ENCODE data around the gene CMTM2.

CMTM2 gene, protein sequence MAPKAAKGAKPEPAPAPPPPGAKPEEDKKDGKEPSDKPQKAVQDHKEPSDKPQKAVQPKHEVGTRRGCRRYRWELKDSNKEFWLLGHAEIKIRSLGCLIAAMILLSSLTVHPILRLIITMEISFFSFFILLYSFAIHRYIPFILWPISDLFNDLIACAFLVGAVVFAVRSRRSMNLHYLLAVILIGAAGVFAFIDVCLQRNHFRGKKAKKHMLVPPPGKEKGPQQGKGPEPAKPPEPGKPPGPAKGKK

DNA sequence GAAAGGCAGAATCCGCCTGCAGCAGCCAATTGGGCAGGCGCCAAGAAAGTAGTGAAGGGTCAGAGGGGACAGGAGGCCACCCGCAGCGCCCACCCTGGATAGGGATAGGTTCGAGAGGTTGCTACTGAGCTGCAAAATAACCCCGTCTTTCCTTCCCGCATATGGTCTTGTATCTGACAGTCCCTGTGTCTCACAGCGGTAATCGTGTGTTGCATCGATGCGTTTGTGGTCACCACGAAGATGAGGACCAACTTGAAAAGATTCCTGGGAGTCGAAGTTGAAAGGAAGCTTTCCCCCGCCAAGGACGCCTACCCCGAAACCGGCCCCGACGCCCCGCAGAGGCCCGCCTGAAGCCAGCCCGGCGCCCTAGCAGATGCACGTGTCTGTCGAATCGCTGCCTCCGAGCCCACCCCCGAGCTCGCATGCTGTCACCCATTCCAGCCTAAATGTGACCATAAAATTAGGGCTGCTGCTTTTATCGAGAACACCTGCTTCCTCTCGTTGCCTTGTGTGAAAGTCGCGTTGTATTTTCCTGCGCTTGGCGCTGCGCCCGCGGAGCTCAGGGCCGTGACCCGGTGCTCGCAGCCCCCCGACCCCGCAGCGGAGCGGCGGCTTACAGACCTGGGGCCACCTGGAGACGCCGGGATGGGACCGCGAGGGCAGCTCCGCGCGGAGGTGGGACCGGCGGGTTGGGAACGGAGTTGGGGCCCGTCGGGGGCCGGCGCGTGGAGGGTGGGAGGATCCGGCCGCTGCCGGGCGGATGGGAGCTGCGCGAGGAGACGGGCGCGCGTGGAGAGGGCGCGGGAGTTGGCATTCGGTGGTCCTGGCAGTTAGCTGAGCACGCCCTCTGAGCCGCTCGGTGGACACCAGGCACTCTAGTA lies at the start of gene CMTM2:
CMTM2 (plus strand) TSS at position 813 of the 881 bp plus-strand sequence. CDS start 145 bp downstream, outside the sequence.
- no peak within 1 kb of the TSS for H3K4me3 ChIP-seq (ENCODE audit: low read depth, low read length)
- DNase-seq (ENCODE audit: low read depth): no peak
- TF ChIP-seq, protein P1, sequence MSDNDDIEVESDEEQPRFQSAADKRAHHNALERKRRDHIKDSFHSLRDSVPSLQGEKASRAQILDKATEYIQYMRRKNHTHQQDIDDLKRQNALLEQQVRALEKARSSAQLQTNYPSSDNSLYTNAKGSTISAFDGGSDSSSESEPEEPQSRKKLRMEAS (IDR thresholded peaks at IDR 0.05; ENCODE audit: low read depth, low read length): no peak
- TF ChIP-seq POLR2A (IDR thresholded peaks at IDR 0.05; ENCODE audit: extremely low read depth, insufficient read length): no peak
- TF ChIP-seq, protein P2, sequence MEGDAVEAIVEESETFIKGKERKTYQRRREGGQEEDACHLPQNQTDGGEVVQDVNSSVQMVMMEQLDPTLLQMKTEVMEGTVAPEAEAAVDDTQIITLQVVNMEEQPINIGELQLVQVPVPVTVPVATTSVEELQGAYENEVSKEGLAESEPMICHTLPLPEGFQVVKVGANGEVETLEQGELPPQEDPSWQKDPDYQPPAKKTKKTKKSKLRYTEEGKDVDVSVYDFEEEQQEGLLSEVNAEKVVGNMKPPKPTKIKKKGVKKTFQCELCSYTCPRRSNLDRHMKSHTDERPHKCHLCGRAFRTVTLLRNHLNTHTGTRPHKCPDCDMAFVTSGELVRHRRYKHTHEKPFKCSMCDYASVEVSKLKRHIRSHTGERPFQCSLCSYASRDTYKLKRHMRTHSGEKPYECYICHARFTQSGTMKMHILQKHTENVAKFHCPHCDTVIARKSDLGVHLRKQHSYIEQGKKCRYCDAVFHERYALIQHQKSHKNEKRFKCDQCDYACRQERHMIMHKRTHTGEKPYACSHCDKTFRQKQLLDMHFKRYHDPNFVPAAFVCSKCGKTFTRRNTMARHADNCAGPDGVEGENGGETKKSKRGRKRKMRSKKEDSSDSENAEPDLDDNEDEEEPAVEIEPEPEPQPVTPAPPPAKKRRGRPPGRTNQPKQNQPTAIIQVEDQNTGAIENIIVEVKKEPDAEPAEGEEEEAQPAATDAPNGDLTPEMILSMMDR (IDR thresholded peaks at IDR 0.05; ENCODE audit: low read depth, low read length): no peak

DNA sequence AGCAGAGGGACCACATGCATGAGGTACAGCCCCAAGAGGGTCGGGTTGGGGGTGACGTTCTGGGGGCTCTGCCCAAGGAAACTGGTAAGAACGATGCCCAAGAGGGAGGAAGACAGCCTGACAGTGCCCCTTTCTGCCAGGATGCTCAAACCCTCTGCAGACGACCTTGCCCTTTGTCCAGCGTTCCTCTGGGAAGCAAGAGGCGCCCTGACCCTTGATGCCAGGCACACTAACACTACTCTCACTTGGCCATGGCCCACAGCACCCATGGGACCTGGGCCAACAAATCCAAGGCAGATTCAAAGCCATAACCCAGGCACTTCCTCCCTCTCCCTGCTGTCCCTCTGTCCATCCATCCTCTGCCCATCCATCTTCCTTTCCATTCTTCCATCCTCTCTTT lies 49.8 kb upstream of the CMTM2 start:
- H3K4me3 ChIP-seq (ENCODE audit: low read depth, low read length): no peak overlapping the region
- no peak for TF ChIP-seq MYC (IDR thresholded peaks at IDR 0.05; ENCODE audit: low read depth, low read length)
- TF ChIP-seq, protein P2 (IDR thresholded peaks at IDR 0.05; ENCODE audit: low read depth, low read length): no peak
- TF ChIP-seq, protein P1 (IDR thresholded peaks at IDR 0.05; ENCODE audit: low read depth, low read length): no peak
- TF ChIP-seq POLR2A (IDR thresholded peaks at IDR 0.05; ENCODE audit: extremely low read depth, insufficient read length): no peak
- DNase-seq (ENCODE audit: low read depth): no peak

DNA sequence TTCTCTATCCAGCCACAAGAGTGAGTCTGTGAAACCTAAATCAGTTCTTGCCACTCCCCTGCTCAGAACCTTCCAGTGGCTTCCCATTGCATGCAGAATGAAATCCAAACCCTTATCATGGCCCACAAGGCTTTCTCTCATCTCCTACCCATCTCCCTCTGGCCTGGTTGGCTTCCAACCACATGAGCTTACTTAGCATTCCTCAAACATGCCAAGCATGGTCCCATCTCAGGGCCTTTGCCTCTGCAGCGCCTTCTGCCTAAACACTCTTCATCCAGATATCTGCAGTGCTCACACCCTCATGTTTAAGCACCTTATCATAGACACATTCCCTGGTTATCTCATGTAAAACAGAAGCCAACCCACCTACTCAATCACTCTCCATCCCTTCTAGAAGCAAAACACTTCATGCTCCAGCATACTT lies 44.9 kb upstream of the CMTM2 start:
- no peak for DNase-seq (ENCODE audit: low read depth)
- H3K4me3 ChIP-seq (ENCODE audit: low read depth, low read length): no peak overlapping the region
- TF ChIP-seq, protein P1 (IDR thresholded peaks at IDR 0.05; ENCODE audit: low read depth, low read length): no peak
- TF ChIP-seq MYC (IDR thresholded peaks at IDR 0.05; ENCODE audit: low read depth, low read length) (no peak), POLR2A (IDR thresholded peaks at IDR 0.05; ENCODE audit: extremely low read depth, insufficient read length) (no peak)
- TF ChIP-seq, protein P2 (IDR thresholded peaks at IDR 0.05; ENCODE audit: low read depth, low read length): no peak

DNA sequence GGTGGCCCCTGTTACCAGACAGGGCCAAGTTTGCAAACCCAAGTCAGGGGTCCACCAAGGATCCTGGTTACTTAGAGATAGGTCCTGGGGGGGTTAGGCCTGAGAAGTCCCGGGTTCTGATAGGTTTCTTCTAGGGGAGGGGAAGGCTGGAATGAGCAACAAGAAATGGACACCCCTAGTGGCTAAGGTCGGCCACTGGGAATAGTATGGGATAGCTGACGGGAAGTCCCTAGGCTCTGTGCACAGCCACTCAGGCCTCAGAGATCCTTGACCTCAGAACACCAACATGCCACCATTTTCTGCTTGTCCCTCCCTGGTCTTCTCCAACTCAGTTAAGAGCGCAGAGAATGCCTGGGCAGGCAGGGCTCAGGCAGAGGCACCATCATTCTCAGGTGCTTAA lies 42.7 kb upstream of the CMTM2 start:
- no peak for DNase-seq (ENCODE audit: low read depth)
- H3K4me3 ChIP-seq (ENCODE audit: low read depth, low read length): no peak overlapping the region
- TF ChIP-seq MYC (IDR thresholded peaks at IDR 0.05; ENCODE audit: low read depth, low read length) (no peak), POLR2A (IDR thresholded peaks at IDR 0.05; ENCODE audit: extremely low read depth, insufficient read length) (no peak)
- TF ChIP-seq, protein P2 (IDR thresholded peaks at IDR 0.05; ENCODE audit: low read depth, low read length): no peak
- TF ChIP-seq, protein P1 (IDR thresholded peaks at IDR 0.05; ENCODE audit: low read depth, low read length): no peak

DNA sequence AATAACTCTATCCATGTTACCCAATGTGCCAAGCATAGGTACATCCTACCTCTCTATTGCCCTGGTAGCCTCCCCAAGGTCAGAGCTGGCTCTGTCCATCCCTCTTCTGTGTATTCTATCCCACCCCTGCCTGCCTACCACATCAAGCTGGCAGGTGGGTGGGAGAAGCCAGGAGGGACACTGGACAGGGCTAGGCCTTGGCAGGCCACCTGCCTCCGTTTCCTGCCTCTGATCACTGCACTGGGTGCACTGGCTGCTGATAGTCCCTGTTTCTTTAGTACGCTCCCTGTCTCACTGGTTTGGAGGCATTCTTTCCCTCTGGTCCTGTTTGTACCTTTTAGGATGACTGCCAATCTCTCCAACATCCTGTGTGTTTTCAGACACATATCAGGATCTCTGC lies 42.0 kb upstream of the CMTM2 start:
- no peak overlapping the region for H3K4me3 ChIP-seq (ENCODE audit: low read depth, low read length)
- no peak for TF ChIP-seq MYC (IDR thresholded peaks at IDR 0.05; ENCODE audit: low read depth, low read length)

DNA sequence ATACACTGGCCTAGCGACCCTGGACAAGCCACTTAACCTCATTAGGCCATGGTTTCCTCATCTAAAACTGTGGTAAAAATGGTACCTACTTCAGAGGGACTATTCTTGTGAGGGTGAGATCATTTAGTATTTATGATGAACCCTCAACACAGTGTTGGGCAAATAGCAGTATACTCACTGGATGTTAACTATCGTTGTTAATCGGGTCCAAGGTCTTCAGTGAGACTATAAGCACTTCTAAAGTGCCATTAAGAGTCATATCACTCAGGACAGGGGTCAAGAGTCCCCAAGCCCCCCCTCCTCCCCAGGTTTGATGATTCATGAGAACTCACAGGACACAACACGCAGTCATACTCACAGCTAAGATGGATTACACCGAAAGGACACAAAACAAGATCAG lies 40.4 kb upstream of the CMTM2 start:
- TF ChIP-seq POLR2A (IDR thresholded peaks at IDR 0.05; ENCODE audit: extremely low read depth, insufficient read length): no peak
- no peak for TF ChIP-seq MYC (IDR thresholded peaks at IDR 0.05; ENCODE audit: low read depth, low read length)
- TF ChIP-seq, protein P2 (IDR thresholded peaks at IDR 0.05; ENCODE audit: low read depth, low read length): no peak
- TF ChIP-seq, protein P1 (IDR thresholded peaks at IDR 0.05; ENCODE audit: low read depth, low read length): no peak
- H3K4me3 ChIP-seq (ENCODE audit: low read depth, low read length): no peak overlapping the region
- no peak for DNase-seq (ENCODE audit: low read depth)

More for the DNA sequence above, 42.0 kb upstream of the CMTM2 start:
- DNase-seq (ENCODE audit: low read depth): no peak

Data from NB4 (cell line).